ENCODE results near the gene ZNF488. TPM values are rescaled to one million over a fixed set of nuclear protein-coding genes. Genes with fewer than 3 reads are reported as not detected.

The ZNF488 gene, protein sequence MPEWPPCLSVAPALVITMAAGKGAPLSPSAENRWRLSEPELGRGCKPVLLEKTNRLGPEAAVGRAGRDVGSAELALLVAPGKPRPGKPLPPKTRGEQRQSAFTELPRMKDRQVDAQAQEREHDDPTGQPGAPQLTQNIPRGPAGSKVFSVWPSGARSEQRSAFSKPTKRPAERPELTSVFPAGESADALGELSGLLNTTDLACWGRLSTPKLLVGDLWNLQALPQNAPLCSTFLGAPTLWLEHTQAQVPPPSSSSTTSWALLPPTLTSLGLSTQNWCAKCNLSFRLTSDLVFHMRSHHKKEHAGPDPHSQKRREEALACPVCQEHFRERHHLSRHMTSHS
- 11.3 to 15.0 TPM (median 13.0 TPM) in 5 replicates for total RNA-seq (2022; extraction: Qiagen RNA extraction; ENCODE audit: low read depth)

GRCh38 chr10:47384148-47384921 is at the start of gene ZNF488:
Gene ZNF488, minus strand, starts transcription at chr10:47384293. Its CDS starts 15,464 bp downstream, at chr10:47368829.

DNA sequence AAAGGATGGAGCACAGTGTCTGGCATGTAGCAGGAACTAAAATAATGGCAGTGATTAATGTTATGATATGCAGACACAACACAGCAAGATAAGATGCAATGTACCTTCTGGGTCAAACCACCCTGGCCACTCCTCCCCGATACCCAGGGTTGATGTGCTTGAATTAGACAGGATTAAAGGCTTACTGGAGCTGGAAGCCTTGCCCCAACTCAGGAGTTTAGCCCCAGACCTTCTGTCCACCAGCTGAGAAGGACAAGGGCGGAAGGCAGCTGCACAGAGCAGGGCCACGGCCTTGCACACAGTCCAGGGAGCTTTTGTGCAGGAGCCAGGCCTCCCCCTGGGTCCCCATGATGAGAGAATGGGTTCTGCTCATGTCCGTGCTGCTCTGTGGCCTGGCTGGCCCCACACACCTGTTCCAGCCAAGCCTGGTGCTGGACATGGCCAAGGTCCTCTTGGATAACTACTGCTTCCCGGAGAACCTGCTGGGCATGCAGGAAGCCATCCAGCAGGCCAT is 35.9 kb downstream of the ZNF488 start, which contains the start of gene RBP3:
TSS of gene RBP3 (plus strand) at position 226 of the 514 bp plus-strand sequence. CDS start at position 348, 122 bp downstream.

DNA sequence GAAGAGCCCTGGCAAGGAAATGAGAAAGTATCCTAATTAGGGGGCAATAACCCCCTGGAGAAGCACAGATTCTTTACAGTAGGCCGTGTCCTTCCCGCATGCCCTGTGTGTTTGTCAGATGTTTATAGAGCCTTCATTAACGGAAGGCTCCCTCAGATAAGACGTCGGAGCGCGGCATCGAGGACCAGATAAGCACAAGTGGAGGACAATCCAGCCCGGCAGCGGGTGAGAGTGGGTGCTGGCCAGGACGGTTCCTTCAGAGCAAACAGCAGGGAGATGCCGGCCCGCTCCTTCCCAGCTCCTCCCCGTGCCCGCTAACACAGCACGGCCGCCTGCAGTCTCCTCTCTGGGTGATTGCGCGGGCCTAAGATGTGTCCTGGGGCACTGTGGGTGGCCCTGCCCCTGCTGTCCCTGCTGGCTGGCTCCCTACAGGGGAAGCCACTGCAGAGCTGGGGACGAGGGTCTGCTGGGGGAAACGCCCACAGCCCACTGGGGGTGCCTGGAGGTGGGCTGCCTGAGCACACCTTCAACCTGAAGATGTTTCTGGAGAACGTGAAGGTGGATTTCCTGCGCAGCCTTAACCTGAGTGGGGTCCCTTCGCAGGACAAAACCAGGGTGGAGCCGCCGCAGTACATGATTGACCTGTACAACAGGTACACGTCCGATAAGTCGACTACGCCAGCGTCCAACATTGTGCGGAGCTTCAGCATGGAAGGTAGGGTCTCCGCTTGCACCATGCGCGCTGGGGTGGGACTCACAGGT is 61.6 kb downstream of the ZNF488 start, which contains the start of gene GDF2:
TSS of gene GDF2 (plus strand) at position 155 of the 762 bp plus-strand sequence. CDS start at position 370, 215 bp downstream.

Other genes with a start within 250 kb of the ZNF488 start
- gene GDF10, start 84.1 kb downstream of the ZNF488 start, total RNA-seq (2022; extraction: Qiagen RNA extraction; ENCODE audit: low read depth), result 0.06 to 0.15 TPM (median 0.12 TPM) in 5 replicates
- gene GDF2, start 61.8 kb downstream of the ZNF488 start, total RNA-seq (2022; extraction: Qiagen RNA extraction; ENCODE audit: low read depth), result not detected in 5 replicates
- gene RBP3, start 35.9 kb downstream of the ZNF488 start, total RNA-seq (2022; extraction: Qiagen RNA extraction; ENCODE audit: low read depth), result not detected in 5 replicates
- gene ANXA8, start 99.8 kb upstream of the ZNF488 start, total RNA-seq (2022; extraction: Qiagen RNA extraction; ENCODE audit: low read depth), result 27.8 to 40.7 TPM (median 30.6 TPM) in 5 replicates
- gene FAM25G, start 107.4 kb upstream of the ZNF488 start, total RNA-seq (2022; extraction: Qiagen RNA extraction; ENCODE audit: low read depth), result 0.65 to 1.8 TPM in 2 of 5 replicates, not detected in the others
- gene AGAP9, start 139.3 kb upstream of the ZNF488 start, total RNA-seq (2022; extraction: Qiagen RNA extraction; ENCODE audit: low read depth), result 8.2 to 12.1 TPM (median 9.8 TPM) in 5 replicates

Data from A549 treated with DMSO at 1 μM for 4 hours (cell line).